Mesenchymal stem cell (in vitro differentiated cells and primary cell): Measurements from ENCODE around the gene AP1S1.
A peak's percentile ranks its signal among the peaks of the same experiment; 100 is the strongest.

Experiments
- DNase-seq: peaks from one replicate; pipeline ENCODE4 v3.0.0-alpha.2; 2013
- H2AFZ ChIP-seq: one replicate; pipeline ENCODE4 v1.6.1; 2013; ENCODE audit warnings: low read depth, mild to moderate bottlenecking, control low read depth, inconsistent platforms, low read length, moderate library complexity
- H2AK5ac ChIP-seq: 2 replicates; pipeline ENCODE4 v1.6.1; 2013; ENCODE audit warnings: low read length, moderate library complexity, mild to moderate bottlenecking, inconsistent platforms; ENCODE audit not compliant: severe bottlenecking
- H2BK120ac ChIP-seq: one replicate; pipeline ENCODE4 v1.6.1; 2013; ENCODE audit warnings: low read depth, mild to moderate bottlenecking, inconsistent platforms, low read length, moderate library complexity
- H2BK12ac ChIP-seq, 2 experiments: one replicate each; pipeline ENCODE4 v1.6.1; 2013; ENCODE audit warnings: inconsistent platforms in 2 of 2, low read length in 2 of 2, mild to moderate bottlenecking in 2 of 2, moderate library complexity in 2 of 2, control low read depth in 1 of 2
- H2BK15ac ChIP-seq: one replicate; pipeline ENCODE4 v1.6.1; 2013; ENCODE audit warnings: mild to moderate bottlenecking, low read depth, inconsistent platforms; ENCODE audit not compliant: poor library complexity, severe bottlenecking
- H2BK5ac ChIP-seq: 2 replicates; pipeline ENCODE4 v1.6.1; 2013; ENCODE audit warnings: low read depth, mild to moderate bottlenecking, low read length, control low read depth, inconsistent platforms; ENCODE audit not compliant: poor library complexity, severe bottlenecking
- H3K14ac ChIP-seq, 2 experiments: one replicate each; pipeline ENCODE4 v1.6.1; 2013; ENCODE audit warnings: inconsistent platforms in 2 of 2, low read length in 2 of 2, control low read depth in 1 of 2, mild to moderate bottlenecking in 1 of 2, moderate library complexity in 1 of 2
- H3K18ac ChIP-seq, 2 experiments: one replicate each; pipeline ENCODE4 v1.6.1; 2013; ENCODE audit warnings: inconsistent platforms in 2 of 2, low read length in 2 of 2, control low read depth in 1 of 2, low read depth in 1 of 2, mild to moderate bottlenecking in 1 of 2
- H3K23ac ChIP-seq, 2 experiments: one replicate each; pipeline ENCODE4 v1.6.1; 2013; ENCODE audit warnings: inconsistent platforms in 2 of 2, low read length in 2 of 2, mild to moderate bottlenecking in 2 of 2, moderate library complexity in 2 of 2, control low read depth in 1 of 2
- H3K27ac ChIP-seq: 2 replicates; pipeline ENCODE4 v1.5.1; 2013; ENCODE audit warnings: mild to moderate bottlenecking, moderate library complexity, low read length, control low read depth, inconsistent platforms; ENCODE audit not compliant: poor library complexity, severe bottlenecking
- H3K27me3 ChIP-seq, 2 experiments: 2 replicates each; pipeline versions ENCODE4 v1.6.1 to v1.7.0; 2013; ENCODE audit warnings: low read length in 2 of 2, mild to moderate bottlenecking in 2 of 2, moderate library complexity in 2 of 2, control low read depth in 1 of 2, inconsistent platforms in 1 of 2; ENCODE audit not compliant: control insufficient read depth in 1 of 2, insufficient read depth in 1 of 2
- H3K36me3 ChIP-seq, 2 experiments: 2 replicates each; pipeline versions ENCODE4 v1.6.1 to v1.7.0; 2013; ENCODE audit warnings: low read length in 2 of 2, control low read depth in 1 of 2, inconsistent platforms in 1 of 2, low read depth in 1 of 2, mild to moderate bottlenecking in 1 of 2; ENCODE audit not compliant: insufficient read depth in 2 of 2, control insufficient read depth in 1 of 2
- H3K4ac ChIP-seq, 2 experiments: one replicate each; pipeline ENCODE4 v1.6.1; 2013; ENCODE audit warnings: inconsistent platforms in 2 of 2, low read length in 2 of 2, mild to moderate bottlenecking in 2 of 2, moderate library complexity in 2 of 2, control low read depth in 1 of 2, low read depth in 1 of 2
- H3K4me1 ChIP-seq: 2 replicates; pipeline ENCODE4 v1.6.1; 2013; ENCODE audit warnings: low read depth, low read length, control low read depth; ENCODE audit not compliant: control insufficient read depth, insufficient read depth
- H3K4me2 ChIP-seq: 2 replicates; pipeline ENCODE4 v1.6.1; 2013; ENCODE audit warnings: low read length, mild to moderate bottlenecking, inconsistent platforms; ENCODE audit not compliant: poor library complexity, severe bottlenecking
- H3K4me3 ChIP-seq, 2 experiments: 2 replicates each; pipeline versions ENCODE4 v1.5.1 to v1.7.0; 2013; ENCODE audit warnings: low read length in 2 of 2, mild to moderate bottlenecking in 2 of 2, control low read depth in 1 of 2, low read depth in 1 of 2; ENCODE audit not compliant: insufficient read depth in 1 of 2
- H3K79me1 ChIP-seq: replicated peaks from 2 replicates; pipeline ENCODE4 v1.6.1; 2013; ENCODE audit warnings: mild to moderate bottlenecking, control low read depth, low read length, inconsistent platforms; ENCODE audit not compliant: poor library complexity, severe bottlenecking
- H3K9ac ChIP-seq: 2 replicates; pipeline ENCODE4 v1.7.0; 2013; ENCODE audit warnings: mild to moderate bottlenecking, low read length, moderate library complexity
- H3K9me3 ChIP-seq: 2 replicates; pipeline ENCODE4 v1.7.0; 2013; ENCODE audit warnings: mild to moderate bottlenecking, low read length; ENCODE audit not compliant: control insufficient read depth
- H4K8ac ChIP-seq: one replicate; pipeline ENCODE4 v1.6.1; 2013; ENCODE audit warnings: inconsistent platforms, mild to moderate bottlenecking, low read length, moderate library complexity
- H4K91ac ChIP-seq: one replicate; pipeline ENCODE4 v1.6.1; 2013; ENCODE audit warnings: mild to moderate bottlenecking, low read length, inconsistent platforms
- WGBS: methylation state at CpG from one replicate; pipeline ENCODE4 v1.1.7; 2013; ENCODE audit warnings: mixed read lengths; 5-methylcytosine and 5-hydroxymethylcytosine counted together

Gene AP1S1

DNA sequence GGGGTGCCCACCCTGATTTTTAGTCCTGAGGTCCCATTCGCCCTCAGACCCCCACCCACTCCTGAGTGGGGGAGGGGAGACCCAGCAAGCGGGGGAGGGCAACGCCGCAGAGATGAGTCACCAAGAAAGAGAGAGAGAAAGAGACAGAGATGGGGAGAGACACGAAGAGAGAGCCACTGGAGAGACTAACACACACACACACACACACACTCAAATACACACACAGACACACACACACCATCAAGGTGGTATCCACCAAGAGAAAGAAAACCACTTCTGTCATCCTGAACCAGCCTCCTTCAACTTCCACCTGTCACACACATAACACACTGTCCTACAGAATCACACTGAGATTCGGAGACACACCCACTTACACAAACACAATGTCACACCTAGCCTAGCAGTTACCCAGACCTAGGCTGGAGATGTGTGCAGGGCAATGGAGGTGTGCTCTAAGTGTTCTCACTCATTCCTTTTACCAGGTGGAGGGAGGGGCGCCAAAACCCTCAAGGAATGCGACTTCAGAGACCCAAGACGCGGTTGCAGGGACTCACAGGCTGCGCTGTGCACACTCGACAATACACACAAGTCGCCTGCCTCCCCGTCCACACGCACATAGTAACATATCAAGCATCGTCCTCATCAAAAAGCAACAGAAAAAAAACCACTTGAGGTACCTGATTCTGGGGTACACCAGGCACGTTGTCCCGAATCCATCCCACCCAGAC is 15.0 kb downstream of the AP1S1 start:
- peak overlapping the region in 1 of 2 experiments; percentile 9 for H3K4me3 ChIP-seq
- no peak overlapping the region for H3K14ac ChIP-seq
- H4K8ac ChIP-seq, result no peak overlapping the region
- no peak overlapping the region for H2AK5ac ChIP-seq
- H4K91ac ChIP-seq, result no peak overlapping the region
- H2AFZ ChIP-seq, result no peak overlapping the region
- no peak overlapping the region for H2BK120ac ChIP-seq
- no peak overlapping the region for H3K9ac ChIP-seq
- H3K23ac ChIP-seq, result no peak overlapping the region
- H3K27ac ChIP-seq, result no peak overlapping the region
- no peaks in the 10 kb centered on the region for H3K79me1 ChIP-seq
- H3K27me3 ChIP-seq, result peaks cover 92 to 94% of the 10 kb centered on the region in 2 experiments
- peak overlapping the region; percentile 6 for H3K4me2 ChIP-seq
- no peak overlapping the region for H2BK5ac ChIP-seq
- 2% methylated on average over 13 of the region's 18 CpGs for WGBS
- no peak overlapping the region for H2BK12ac ChIP-seq
- no peaks in the 10 kb centered on the region for H3K36me3 ChIP-seq
- no peak overlapping the region for H3K4ac ChIP-seq
- no peak overlapping the region for H3K18ac ChIP-seq
- no peak overlapping the region for H2BK15ac ChIP-seq
- DNase-seq, result no peak
- H3K4me1 ChIP-seq, result peaks cover 60% of the 10 kb centered on the region
- H3K9me3 ChIP-seq, result no peaks in the 10 kb centered on the region

DNA sequence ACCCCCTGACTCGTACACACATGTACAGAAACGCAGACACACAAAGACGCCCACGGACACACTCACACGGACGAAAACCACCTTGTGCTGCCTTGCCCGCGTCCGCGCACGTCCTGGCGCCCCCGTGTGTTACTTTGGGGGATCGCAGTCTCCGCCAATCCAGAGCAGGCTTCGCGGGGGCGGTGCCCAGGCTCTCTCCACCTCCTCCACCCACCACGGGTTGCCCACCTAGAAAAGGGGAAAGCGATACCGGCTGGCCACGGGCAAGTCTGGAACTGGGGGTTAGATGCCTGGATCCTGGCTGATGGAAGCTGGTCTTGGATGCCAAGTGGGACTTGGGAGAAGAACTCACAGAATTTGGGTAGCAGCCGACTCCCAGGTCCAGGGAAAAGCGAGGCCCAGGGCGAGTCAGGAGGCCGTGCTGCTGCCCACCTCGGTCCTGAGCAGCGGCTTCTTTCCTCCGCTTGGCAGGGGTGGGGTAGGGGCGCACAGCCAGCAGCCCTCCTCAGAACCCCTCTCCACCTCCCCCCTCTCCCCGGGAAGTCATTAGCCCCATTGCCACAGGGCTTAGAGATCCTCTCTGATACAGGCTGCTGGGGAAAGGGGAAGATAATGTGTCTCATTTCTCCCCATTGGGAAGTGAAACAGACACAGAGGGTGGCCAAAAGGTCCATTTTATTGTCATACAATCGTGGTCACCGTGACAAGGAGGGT is 15.7 kb downstream of the AP1S1 start:
- H3K79me1 ChIP-seq, result no peaks in the 10 kb centered on the region
- H2BK5ac ChIP-seq, result no peak overlapping the region
- no peak overlapping the region for H3K4ac ChIP-seq
- no peak overlapping the region for H3K9ac ChIP-seq
- no peak overlapping the region for H4K91ac ChIP-seq
- WGBS, result 3% methylated on average over 31 of the region's 33 CpGs
- H2AFZ ChIP-seq, result no peak overlapping the region
- H3K27ac ChIP-seq, result no peak overlapping the region
- peak overlapping the region in 1 of 2 experiments; percentile 9 for H3K4me3 ChIP-seq
- H3K18ac ChIP-seq, result no peak overlapping the region
- peak overlapping the region; percentile 6 for H3K4me2 ChIP-seq
- H4K8ac ChIP-seq, result no peak overlapping the region
- H3K14ac ChIP-seq, result no peak overlapping the region
- H3K27me3 ChIP-seq, result peaks cover 92 to 96% of the 10 kb centered on the region in 2 experiments
- H2BK15ac ChIP-seq, result no peak overlapping the region
- H2BK120ac ChIP-seq, result no peak overlapping the region
- DNase-seq, result peak; percentile 65
- H2BK12ac ChIP-seq, result no peak overlapping the region
- H2AK5ac ChIP-seq, result no peak overlapping the region
- peaks cover 55% of the 10 kb centered on the region for H3K4me1 ChIP-seq
- no peak overlapping the region for H3K23ac ChIP-seq
- no peaks in the 10 kb centered on the region for H3K36me3 ChIP-seq
- no peaks in the 10 kb centered on the region for H3K9me3 ChIP-seq

DNA sequence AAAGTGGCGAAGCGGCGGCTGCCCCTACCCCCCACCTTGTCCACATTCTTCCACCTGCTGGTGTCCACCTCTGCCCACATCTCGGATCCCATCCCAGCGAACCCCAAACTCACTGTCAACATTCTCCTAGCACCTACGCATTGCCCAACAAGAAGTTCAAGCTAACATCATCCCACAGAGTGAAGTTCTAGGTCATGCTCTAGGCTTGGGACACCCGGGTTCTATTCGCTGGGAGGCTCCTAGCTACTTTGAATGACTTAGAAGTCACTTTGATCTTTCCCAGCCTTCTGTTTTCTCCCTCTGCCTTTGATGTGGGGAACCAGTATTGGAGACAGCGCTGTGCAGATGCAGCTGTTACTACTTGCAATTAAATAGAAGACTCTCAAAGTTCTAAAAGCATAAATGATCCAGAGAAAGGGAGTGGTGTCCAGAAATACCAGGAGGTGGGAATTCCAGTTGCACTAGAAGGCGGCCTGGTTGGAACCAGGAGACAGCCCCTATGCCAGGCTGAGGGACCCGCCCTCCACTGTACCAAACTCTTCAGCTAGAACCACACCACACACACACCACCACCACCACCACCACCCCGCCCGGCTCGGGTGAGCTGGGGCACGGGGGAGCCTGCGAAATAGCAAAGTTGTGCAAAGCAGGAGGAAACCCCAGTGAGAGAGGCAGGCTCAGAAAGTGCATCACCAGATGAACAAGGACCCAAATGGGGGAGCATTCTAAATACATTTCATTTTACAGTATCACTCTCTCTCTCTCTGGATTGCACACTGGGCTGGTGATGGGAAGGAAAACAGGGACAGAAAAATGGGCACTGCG is 16.6 kb downstream of the AP1S1 start:
- Histone ChIP-seq H3K23ac (no peak overlapping the region), H2BK120ac (no peak overlapping the region), H3K27me3 (peaks cover 94 to 100% of the 10 kb centered on the region in 2 experiments), H4K91ac (no peak overlapping the region), H3K4me2 (no peak overlapping the region), H3K36me3 (no peaks in the 10 kb centered on the region), H2AK5ac (no peak overlapping the region), H2BK15ac (no peak overlapping the region), H3K18ac (no peak overlapping the region), H2BK5ac (no peak overlapping the region), H3K4me1 (peaks cover 47% of the 10 kb centered on the region), H2AFZ (no peak overlapping the region), H2BK12ac (no peak overlapping the region), H3K4ac (no peak overlapping the region), H3K79me1 (no peaks in the 10 kb centered on the region), H3K9ac (no peak overlapping the region), H4K8ac (no peak overlapping the region), H3K27ac (no peak overlapping the region), H3K4me3 (no peak overlapping the region), H3K14ac (no peak overlapping the region), H3K9me3 (no peaks in the 10 kb centered on the region)
- DNase-seq, result no peak
- 9% methylated on average over 16 of the region's 17 CpGs for WGBS

DNA sequence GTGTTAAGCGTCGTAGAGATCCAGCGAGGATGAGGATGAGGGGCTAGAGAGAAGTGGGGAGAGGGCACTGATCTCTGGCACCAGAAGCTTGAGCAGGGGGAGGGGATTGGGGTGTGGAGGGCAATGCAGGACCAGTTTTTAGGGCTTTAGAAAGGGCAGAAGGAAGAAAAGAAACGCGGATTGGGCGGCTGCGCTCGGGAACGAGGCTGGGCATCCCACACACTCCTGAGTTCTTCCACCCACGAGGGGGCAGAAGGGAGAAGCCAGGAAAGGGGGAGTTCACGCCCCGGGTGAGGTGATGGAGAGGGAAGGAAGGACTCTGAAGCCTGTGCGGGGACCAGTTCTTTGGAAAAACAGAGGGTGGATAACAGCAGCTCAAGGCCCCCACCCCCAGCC is 17.2 kb downstream of the AP1S1 start:
- Histone ChIP-seq H2BK15ac (no peak overlapping the region), H3K4ac (no peak overlapping the region), H3K4me1 (peaks cover 41% of the 10 kb centered on the region), H3K14ac (no peak overlapping the region), H2BK12ac (no peak overlapping the region), H3K4me2 (no peak overlapping the region), H4K91ac (no peak overlapping the region), H3K23ac (no peak overlapping the region), H2AK5ac (no peak overlapping the region), H3K27ac (no peak overlapping the region), H3K18ac (no peak overlapping the region), H3K9me3 (no peaks in the 10 kb centered on the region), H4K8ac (no peak overlapping the region), H3K9ac (no peak overlapping the region), H2BK120ac (no peak overlapping the region), H3K36me3 (no peaks in the 10 kb centered on the region), H3K27me3 (peaks cover 94 to 98% of the 10 kb centered on the region in 2 experiments), H3K79me1 (no peaks in the 10 kb centered on the region), H2BK5ac (no peak overlapping the region), H3K4me3 (no peak overlapping the region), H2AFZ (no peak overlapping the region)
- no peak for DNase-seq
- WGBS, result 10% methylated on average over 2 of the region's 13 CpGs
